Measurements from ENCODE around the gene TMEM266.
A peak's percentile ranks its signal among the peaks of the same experiment; 100 is the strongest.

TMEM266 gene

DNA sequence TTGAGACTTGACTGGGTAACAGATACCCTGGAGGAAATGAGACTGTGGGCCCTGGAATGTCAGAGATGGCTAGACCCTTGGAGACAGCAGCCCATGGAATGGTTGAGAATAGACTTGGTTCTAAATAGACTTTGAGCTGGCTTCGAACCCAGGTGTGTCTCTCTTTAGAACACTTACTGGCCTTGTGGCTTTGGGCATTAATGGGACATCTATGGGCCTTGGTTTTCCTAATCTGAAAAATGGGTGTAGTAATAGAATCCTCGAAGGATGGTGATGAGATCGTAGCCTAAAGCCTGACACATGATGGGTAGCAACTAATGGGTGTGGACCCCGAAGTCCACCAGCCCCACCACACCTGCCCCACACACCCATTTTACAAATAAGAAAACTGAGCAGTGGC, 119.2 kb downstream of the TMEM266 start:
- no peak for DNase-seq (ENCODE audit: low spot score in 2 of 2)
- in situ Hi-C loops (cut with MboI; ENCODE audit: low sequenced_read_pairs), result no loop called here
- Histone ChIP-seq H3K27me3 (ENCODE audit: low read depth) (peaks cover 2% of the 10 kb centered on the region; the same call in 1 of the 2 replicates), H3K4me1 (no peaks in the 10 kb centered on the region), H3K4me3 (no peak overlapping the region), H3K36me3 (replicated peaks) (0 out of 2 replicates have a peak, but pooled peaks cover under 1% of the 10 kb centered on the region), H3K9me3 (no peaks in the 10 kb centered on the region)

DNA sequence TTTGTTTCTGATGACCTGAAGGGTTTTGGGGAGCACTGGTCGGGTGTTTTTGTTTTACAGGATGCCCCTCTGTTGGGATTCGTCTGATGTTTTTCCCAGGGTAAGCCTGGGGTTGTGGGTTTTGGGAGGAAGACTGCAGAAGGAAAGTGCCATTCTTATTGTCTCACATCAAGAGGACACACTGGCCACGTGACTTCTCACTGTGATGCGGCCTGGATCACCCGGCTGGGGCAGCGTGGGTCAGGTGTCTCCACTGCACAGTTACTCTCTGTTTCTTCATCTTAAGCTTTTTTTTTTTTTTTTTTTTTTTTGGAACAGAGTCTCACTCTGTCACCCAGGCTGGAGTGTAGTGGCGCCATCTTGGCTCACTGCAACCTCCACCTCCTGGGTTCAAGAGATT, 120.5 kb downstream of the TMEM266 start:
- no peak for DNase-seq (ENCODE audit: low spot score in 2 of 2)
- Histone ChIP-seq H3K36me3 (replicated peaks) (0 out of 2 replicates have a peak, but pooled peaks cover 3% of the 10 kb centered on the region), H3K4me1 (no peaks in the 10 kb centered on the region), H3K9me3 (no peaks in the 10 kb centered on the region), H3K27me3 (ENCODE audit: low read depth) (peaks cover 2% of the 10 kb centered on the region; the same call in 1 of the 2 replicates), H3K4me3 (no peak overlapping the region)
- in situ Hi-C loops (cut with MboI; ENCODE audit: low sequenced_read_pairs), result no loop called here

DNA sequence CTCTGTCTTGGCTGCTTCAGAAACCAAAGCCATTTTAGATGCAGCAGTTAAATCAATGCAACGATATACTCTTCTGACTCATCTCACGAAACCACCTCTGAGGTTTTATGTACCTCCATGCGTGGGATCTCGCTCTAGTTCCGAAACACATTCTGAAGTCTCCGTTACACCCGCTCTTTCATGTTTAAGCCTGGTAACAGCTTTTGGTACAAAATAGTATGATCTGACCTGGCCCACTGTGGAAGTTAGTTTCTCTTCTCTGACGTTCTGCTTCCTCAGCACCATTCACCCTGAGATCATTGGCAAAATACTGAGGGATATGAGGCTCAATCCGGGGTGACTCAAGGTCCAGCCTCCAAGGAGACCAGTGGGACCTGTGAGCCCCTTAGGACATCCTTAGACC, 121.9 kb downstream of the TMEM266 start:
- no peak for DNase-seq (ENCODE audit: low spot score in 2 of 2)
- Histone ChIP-seq H3K27me3 (ENCODE audit: low read depth) (peaks cover 2% of the 10 kb centered on the region; the same call in 1 of the 2 replicates), H3K4me3 (no peak overlapping the region), H3K4me1 (no peaks in the 10 kb centered on the region), H3K36me3 (replicated peaks) (0 out of 2 replicates have a peak, but pooled peaks cover 3% of the 10 kb centered on the region), H3K9me3 (no peaks in the 10 kb centered on the region)
- in situ Hi-C loops (cut with MboI; ENCODE audit: low sequenced_read_pairs), result no loop called here

DNA sequence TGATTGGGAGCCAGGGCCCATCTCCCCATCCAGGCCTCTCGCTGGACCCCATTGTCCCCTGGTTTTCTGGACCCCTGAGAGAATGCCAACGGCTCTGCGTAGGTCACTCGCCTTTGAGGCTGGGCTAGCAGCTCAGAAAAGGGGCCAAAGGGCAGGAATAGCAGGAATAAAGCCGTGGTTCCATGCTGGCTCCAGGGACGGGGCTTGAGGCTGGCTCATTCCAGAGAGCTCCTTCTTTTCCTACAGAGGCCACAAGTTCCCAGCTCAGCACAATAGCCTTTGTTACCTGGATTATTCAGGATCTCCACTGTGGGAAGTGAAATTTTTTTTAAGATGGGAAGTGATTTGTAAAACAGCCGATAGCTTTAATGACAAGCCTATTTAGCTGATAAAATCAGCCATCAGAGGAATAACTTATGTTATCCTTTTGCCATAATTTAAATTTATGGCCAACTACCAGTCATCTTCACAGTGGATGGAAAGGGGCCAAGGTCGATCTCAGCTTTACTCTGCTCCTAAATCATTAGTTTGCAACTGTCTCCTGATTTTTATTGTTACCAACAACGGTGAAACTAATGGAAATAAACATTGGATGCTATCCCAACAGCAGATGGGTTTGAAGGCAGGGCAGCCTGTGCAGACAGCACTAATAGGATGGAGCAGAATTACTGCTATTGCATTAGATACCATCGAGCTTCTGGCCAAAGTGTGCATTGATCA, 124.3 kb downstream of the TMEM266 start:
- no peak for DNase-seq (ENCODE audit: low spot score in 2 of 2)
- in situ Hi-C loops (cut with MboI; ENCODE audit: low sequenced_read_pairs), result no loop called here
- no peak overlapping the region for H3K4me3 ChIP-seq
- H3K27me3 ChIP-seq (ENCODE audit: low read depth), result no peaks in the 10 kb centered on the region
- no peaks in the 10 kb centered on the region for H3K9me3 ChIP-seq
- 0 out of 2 replicates have a peak, but pooled peaks cover 3% of the 10 kb centered on the region for H3K36me3 ChIP-seq (replicated peaks)
- no peaks in the 10 kb centered on the region for H3K4me1 ChIP-seq

DNA sequence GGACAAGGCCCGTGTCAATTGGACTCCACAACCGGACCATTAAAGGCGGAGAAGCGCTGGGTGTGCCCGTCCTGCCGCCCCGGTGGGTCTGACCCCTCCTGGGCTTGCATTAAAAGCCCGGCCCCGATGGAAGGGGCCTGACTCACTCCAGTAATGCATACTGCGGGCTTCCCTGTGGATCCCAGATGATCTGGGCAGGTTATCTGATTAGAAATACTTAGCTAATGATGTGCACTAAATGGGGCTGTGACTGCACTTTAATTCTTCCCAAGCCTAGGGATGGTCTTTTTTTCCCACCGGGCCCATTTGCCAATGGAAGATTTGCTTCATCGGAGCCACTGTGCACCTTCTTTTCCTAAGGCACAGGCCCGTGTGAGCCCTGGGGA, 124.9 kb downstream of the TMEM266 start:
- Histone ChIP-seq H3K9me3 (no peaks in the 10 kb centered on the region), H3K36me3 (replicated peaks) (0 out of 2 replicates have a peak, but pooled peaks cover 3% of the 10 kb centered on the region), H3K27me3 (ENCODE audit: low read depth) (no peaks in the 10 kb centered on the region), H3K4me1 (no peaks in the 10 kb centered on the region), H3K4me3 (no peak overlapping the region)
- DNase-seq (ENCODE audit: low spot score in 2 of 2), result no peak
- in situ Hi-C loops (cut with MboI; ENCODE audit: low sequenced_read_pairs), result no loop called here

DNA sequence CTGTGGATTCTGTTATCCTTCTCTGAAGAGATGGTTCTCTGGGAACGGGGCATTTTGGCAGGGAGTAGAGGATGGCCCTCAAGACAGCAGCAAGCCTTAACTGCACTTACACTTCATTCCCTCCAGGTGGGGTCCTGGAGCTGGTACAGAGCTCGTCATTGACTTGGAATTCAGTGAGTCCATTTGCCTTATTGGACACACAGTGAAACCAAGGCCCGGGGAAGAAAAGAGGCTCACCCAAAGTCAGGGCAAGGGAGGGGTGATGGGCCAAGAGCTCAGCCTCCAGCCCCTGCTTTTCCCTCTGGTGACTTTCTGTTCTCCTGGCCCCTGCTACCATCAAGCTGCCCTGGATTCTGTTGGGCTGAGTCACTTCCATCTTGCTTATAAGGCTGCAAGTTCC, 125.9 kb downstream of the TMEM266 start:
- in situ Hi-C loops (cut with MboI; ENCODE audit: low sequenced_read_pairs), result no loop called here
- Histone ChIP-seq H3K36me3 (replicated peaks) (0 out of 2 replicates have a peak, but pooled peaks cover 3% of the 10 kb centered on the region), H3K27me3 (ENCODE audit: low read depth) (no peaks in the 10 kb centered on the region), H3K4me3 (no peak overlapping the region), H3K4me1 (no peaks in the 10 kb centered on the region), H3K9me3 (no peaks in the 10 kb centered on the region)
- DNase-seq (ENCODE audit: low spot score in 2 of 2), result peak; percentile 81 to 86

DNA sequence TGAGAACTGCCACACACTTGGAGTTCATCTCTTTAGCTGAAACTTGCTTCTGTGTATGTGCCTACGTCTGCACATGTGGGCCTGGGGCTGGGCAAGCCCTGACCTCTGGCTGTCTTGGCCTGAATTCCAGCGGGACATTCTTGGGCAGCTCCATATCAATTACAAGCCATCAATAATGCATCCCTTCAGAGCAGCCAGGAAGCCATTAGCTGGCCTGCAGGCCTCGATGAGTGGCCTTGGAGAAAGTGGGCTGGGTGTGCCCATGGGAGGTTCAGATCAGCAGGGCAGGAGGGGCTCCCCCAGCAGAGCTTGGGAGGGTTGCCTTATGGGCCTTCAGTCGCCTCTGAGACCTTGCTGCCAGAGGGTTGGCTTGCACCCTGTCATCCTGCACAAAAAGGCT, 127.4 kb downstream of the TMEM266 start:
- no peak overlapping the region for H3K4me3 ChIP-seq
- peaks cover 3% of the 10 kb centered on the region for H3K4me1 ChIP-seq
- 0 out of 2 replicates have a peak, but pooled peaks cover 3% of the 10 kb centered on the region for H3K36me3 ChIP-seq (replicated peaks)
- DNase-seq (ENCODE audit: low spot score in 2 of 2), result no peak
- no peaks in the 10 kb centered on the region for H3K27me3 ChIP-seq (ENCODE audit: low read depth)
- H3K9me3 ChIP-seq, result no peaks in the 10 kb centered on the region
- in situ Hi-C loops (cut with MboI; ENCODE audit: low sequenced_read_pairs), result no loop called here

DNA sequence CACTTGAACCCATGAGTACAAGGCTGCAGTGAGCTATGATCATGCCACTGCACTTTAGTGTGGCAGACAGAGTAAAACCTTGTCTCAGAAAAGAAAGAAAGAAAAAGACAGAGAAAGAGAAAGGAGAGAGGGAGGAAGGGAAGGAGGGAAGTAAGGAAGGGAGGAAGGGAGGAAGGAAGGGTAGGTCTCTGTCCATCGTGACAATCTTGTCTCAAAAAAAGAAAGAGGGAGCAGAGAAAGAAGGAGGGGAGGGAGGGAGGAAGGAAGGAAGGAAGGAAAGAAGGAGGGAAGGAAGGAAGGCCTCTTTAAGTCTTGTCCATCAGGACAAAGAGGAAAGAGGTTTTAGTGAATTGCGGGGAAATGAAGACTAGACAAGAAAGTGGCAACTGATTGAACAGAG, 129.3 kb downstream of the TMEM266 start:
- Histone ChIP-seq H3K4me3 (no peak overlapping the region), H3K27me3 (ENCODE audit: low read depth) (no peaks in the 10 kb centered on the region), H3K36me3 (replicated peaks) (0 out of 2 replicates have a peak, but pooled peaks cover 2% of the 10 kb centered on the region), H3K9me3 (no peaks in the 10 kb centered on the region), H3K4me1 (peaks cover 3% of the 10 kb centered on the region)
- in situ Hi-C loops (cut with MboI; ENCODE audit: low sequenced_read_pairs), result no loop called here
- no peak for DNase-seq (ENCODE audit: low spot score in 2 of 2)

DNA sequence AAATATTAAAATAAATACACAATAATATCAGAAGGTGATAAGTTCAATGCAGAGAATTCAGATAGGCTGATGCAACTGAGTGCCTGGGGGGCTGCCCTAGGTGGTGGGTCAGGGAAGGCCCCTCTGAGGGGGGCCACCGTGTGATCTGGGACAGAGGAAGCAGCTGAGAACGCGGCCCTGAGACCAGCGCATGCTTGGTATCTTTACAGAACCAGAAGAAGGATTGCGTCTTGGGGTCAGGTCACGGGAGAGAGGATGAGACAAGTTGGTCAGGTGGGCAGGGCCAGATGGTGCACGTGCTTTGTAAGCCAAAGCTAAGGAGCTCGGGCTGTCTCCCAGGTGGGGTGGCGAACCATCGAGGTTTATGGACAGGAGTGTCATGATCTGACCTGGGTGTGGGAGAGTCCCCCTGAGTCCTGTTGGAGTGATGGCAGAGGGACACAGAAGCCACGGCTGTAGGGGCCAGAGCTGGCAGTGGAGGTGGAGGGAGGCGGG, 130.3 kb downstream of the TMEM266 start:
- in situ Hi-C loops (cut with MboI; ENCODE audit: low sequenced_read_pairs), result loop anchor here (10.0 kb wide), 1 partner anchor 675 kb away; no protein-coding TSS in a partner anchor
- no peaks in the 10 kb centered on the region for H3K27me3 ChIP-seq (ENCODE audit: low read depth)
- H3K9me3 ChIP-seq, result no peaks in the 10 kb centered on the region
- no peak for DNase-seq (ENCODE audit: low spot score in 2 of 2)
- H3K36me3 ChIP-seq (replicated peaks), result no peaks in the 10 kb centered on the region
- H3K4me1 ChIP-seq, result peaks cover 3% of the 10 kb centered on the region
- H3K4me3 ChIP-seq, result no peak overlapping the region

DNA sequence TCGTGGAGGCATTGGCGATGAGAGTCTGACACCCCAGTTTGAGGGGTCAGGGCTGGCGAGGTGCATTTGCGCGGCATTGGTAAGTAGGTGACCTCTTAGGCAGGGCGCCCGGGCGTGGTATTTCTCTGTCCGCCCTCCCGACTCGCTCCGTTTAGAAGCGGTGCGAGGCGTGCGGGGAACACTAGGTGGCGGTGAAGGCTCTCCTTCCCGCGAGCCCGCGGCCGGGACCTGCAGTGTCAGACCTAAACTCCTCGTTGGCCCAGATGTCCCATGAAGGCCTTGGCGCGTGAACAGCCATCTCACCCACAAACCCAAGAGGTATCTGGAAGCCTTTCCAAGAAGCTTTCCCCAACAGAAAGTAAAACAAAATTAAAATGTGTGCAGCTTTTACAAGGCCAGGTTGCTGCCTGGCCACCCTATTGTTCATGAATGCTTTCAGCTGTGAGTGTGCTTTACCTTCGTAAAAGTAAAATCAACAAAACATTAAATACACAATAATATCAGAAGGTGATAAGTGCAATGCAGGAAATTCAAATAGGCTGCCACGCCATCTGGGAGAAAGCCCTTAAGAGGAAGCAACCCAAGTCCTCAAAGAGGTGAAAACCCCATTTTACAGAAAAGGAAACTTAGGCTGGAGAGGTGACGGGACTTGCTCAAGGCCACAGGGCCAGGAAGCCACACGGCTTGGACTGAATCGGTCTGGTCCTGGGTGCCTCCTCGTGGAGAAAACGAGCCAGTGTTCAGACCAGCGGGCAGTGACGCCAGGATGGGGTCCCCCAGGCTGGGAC, 131.2 kb downstream of the TMEM266 start:
- in situ Hi-C loops (cut with MboI; ENCODE audit: low sequenced_read_pairs), result loop anchor here (10.0 kb wide), 1 partner anchor 674 kb away; no protein-coding TSS in a partner anchor
- H3K27me3 ChIP-seq (ENCODE audit: low read depth), result no peaks in the 10 kb centered on the region
- no peak overlapping the region for H3K4me3 ChIP-seq
- no peaks in the 10 kb centered on the region for H3K9me3 ChIP-seq
- H3K36me3 ChIP-seq (replicated peaks), result no peaks in the 10 kb centered on the region
- DNase-seq (ENCODE audit: low spot score in 2 of 2), result peak; percentile 94 to 97
- peaks cover 3% of the 10 kb centered on the region for H3K4me1 ChIP-seq

DNA sequence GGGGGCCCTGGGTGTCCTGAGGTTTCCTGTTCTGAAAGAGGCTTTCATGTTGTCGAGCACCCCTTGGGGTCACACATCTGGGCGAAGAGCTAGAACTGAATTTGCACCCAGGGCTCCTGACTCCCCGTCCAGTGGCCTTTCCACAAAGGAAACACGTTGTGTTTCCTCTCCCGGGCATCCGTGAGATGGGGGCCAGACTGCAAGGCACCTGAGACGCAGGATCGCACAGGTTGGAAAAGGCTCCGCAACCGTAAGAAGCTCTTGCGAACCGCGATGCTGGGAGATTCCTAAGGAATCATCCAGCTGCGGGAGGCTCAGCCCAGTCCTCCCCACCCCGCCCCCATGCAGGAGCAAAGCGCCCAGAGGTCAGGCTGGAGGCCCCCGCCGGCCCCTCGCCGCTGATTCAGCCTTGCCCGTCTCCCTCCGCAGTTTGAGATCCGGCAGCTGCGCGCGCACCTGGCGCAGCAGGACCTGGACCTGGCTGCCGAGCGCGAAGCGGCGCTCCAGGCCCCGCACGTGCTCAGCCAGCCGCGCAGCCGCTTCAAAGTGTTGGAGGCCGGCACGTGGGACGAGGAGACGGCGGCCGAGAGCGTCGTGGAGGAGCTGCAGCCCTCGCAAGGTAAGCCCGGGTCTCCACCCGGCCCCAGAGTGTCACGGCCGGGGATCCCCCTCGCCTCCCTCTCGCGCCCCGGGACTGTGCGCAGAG, 131.9 kb downstream of the TMEM266 start:
- H3K9me3 ChIP-seq, result no peaks in the 10 kb centered on the region
- H3K36me3 ChIP-seq (replicated peaks), result no peaks in the 10 kb centered on the region
- DNase-seq (ENCODE audit: low spot score in 2 of 2), result no peak
- H3K4me1 ChIP-seq, result peaks cover 9% of the 10 kb centered on the region
- in situ Hi-C loops (cut with MboI; ENCODE audit: low sequenced_read_pairs), result loop anchor here (10.0 kb wide), 1 partner anchor 673 kb away; no protein-coding TSS in a partner anchor
- H3K4me3 ChIP-seq, result no peak overlapping the region
- no peaks in the 10 kb centered on the region for H3K27me3 ChIP-seq (ENCODE audit: low read depth)

DNA sequence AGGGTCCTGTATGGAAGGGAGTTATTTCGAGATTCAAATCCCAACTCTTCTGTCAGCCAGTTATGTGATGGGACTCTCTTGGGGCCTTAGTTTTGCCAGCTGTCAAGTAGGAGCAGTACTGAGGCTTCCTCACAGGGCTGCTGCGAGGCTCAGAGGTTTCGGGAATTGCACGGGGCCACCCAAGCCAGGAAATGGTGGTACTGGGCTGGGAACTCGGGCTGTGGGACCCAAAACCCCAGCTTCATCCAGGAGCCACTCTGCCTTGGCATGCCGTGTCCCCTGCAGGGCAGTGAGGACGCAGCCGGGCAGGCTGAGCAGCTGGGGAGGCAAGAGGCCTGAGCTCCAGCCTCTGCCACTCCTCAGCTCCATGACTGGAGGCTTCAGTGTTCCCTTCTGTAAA, 132.9 kb downstream of the TMEM266 start:
- H3K9me3 ChIP-seq, result no peaks in the 10 kb centered on the region
- no peak overlapping the region for H3K4me3 ChIP-seq
- in situ Hi-C loops (cut with MboI; ENCODE audit: low sequenced_read_pairs), result loop anchor here (10.0 kb wide), 1 partner anchor 672 kb away; no protein-coding TSS in a partner anchor

DNA sequence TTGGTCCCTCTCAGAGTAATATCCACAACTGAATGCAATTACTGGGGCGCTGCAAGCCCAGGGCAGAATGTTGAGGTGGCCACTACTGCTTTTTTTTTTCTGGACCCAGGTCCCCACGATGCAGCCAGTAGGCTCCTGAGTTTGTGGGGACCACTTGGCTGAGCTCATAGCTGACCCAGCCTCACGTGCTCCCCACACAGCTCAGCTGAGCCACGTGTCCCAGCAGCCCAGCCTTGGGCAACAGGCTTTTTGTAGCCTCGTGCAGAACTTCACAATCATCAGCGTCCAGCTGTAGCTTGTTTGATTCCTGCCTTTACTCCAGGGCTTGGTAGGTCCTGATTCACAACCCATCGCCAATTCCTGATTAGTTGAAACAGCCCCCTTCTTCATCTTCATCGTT, 134.1 kb downstream of the TMEM266 start:
- Histone ChIP-seq H3K4me1 (peaks cover 11% of the 10 kb centered on the region), H3K4me3 (no peak overlapping the region), H3K9me3 (no peaks in the 10 kb centered on the region), H3K36me3 (replicated peaks) (no peaks in the 10 kb centered on the region), H3K27me3 (ENCODE audit: low read depth) (no peaks in the 10 kb centered on the region)
- DNase-seq (ENCODE audit: low spot score in 2 of 2), result no peak
- in situ Hi-C loops (cut with MboI; ENCODE audit: low sequenced_read_pairs), result loop anchor here (10.0 kb wide), 1 partner anchor 671 kb away; no protein-coding TSS in a partner anchor

More for the DNA sequence above, 132.9 kb downstream of the TMEM266 start:
- H3K4me1 ChIP-seq, result peaks cover 11% of the 10 kb centered on the region
- no peaks in the 10 kb centered on the region for H3K36me3 ChIP-seq (replicated peaks)
- no peaks in the 10 kb centered on the region for H3K27me3 ChIP-seq (ENCODE audit: low read depth)
- DNase-seq (ENCODE audit: low spot score in 2 of 2), result no peak
